ENCODE results near the gene POLR1A. TPM values are rescaled to one million over a fixed set of nuclear protein-coding genes. Genes with fewer than 3 reads are reported as not detected.

POLR1A gene
- total RNA-seq, 4 donors from 2014 or later = 15.6 to 21.7 (median 17.7) TPM

DNA sequence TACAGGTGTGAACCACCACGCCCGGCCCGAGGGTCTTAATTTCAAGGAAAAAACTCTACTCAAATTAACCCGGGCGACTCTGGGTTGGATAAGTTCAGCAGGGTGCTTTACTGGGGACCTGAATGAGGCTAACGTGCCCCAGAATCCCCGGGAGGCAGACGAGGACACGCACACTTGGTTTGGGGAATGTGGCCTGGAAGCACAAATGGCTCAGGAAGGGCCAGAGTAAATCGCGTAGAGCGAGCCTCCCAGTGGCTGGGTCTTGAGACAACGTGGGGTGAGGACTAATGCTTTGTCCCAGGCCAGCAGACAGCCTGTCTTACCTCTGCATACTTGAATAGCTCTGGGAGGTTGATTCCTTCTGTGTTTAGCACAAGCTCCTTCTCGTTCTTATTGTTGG lies 75.8 kb downstream of the POLR1A start:
- H3K36me3 ChIP-seq = peaks cover 0 to 99% of the 10 kb centered on the region in 2 donors
- no peak overlapping the region for H3K4me3 ChIP-seq
- ATAC-seq = no peak
- no peaks in the 10 kb centered on the region for H3K9me3 ChIP-seq
- no peak overlapping the region for H3K27ac ChIP-seq
- peaks cover 0 to 15% (median 3%) of the 10 kb centered on the region in 3 donors for H3K4me1 ChIP-seq
- no peaks in the 10 kb centered on the region for H3K27me3 ChIP-seq
- TF ChIP-seq, protein P1, sequence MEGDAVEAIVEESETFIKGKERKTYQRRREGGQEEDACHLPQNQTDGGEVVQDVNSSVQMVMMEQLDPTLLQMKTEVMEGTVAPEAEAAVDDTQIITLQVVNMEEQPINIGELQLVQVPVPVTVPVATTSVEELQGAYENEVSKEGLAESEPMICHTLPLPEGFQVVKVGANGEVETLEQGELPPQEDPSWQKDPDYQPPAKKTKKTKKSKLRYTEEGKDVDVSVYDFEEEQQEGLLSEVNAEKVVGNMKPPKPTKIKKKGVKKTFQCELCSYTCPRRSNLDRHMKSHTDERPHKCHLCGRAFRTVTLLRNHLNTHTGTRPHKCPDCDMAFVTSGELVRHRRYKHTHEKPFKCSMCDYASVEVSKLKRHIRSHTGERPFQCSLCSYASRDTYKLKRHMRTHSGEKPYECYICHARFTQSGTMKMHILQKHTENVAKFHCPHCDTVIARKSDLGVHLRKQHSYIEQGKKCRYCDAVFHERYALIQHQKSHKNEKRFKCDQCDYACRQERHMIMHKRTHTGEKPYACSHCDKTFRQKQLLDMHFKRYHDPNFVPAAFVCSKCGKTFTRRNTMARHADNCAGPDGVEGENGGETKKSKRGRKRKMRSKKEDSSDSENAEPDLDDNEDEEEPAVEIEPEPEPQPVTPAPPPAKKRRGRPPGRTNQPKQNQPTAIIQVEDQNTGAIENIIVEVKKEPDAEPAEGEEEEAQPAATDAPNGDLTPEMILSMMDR (IDR thresholded peaks at IDR 0.05) = no peak
- TF ChIP-seq POLR2A (IDR thresholded peaks at IDR 0.05) (no peak), EP300 (IDR thresholded peaks at IDR 0.05) (no peak), POLR2AphosphoS5 (IDR thresholded peaks at IDR 0.05) (no peak)
- WGBS, 2 donors (ENCODE audit: low coverage in 1 of 2) = 92% methylated on average over 5 of the region's 14 CpGs; no CpG with 5 or more reads in 1 of the 2 donors

DNA sequence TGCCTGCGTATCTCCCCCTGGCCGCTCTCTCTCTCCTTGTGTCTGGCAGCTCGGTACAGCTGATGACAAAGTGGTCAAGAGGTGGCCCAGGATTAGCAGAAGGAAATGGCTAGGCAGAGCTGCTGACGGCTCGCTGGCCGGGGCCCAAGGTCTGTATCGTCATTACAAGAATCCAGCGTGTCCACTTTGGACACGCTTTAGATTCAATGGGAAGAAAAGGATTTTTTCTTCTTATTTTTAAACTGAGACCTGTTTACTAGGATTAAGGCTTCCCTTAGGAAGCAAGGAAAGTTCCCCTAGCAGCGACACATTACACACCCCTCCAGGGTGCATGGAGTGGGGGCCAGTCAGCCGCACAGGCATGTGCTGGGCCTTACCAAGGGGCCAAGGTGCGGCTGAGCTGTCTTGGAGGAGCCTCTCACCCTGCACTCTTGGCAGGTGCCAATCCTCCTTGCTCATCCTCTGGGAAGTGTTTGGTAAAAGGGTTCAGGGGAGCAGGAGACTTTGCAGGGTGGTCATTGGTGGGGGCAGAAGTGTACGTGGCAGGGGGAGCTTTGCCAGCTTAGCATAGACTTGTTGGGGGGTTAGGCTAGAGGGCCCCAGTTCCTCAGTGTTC lies 76.8 kb downstream of the POLR1A start:
- H3K27ac ChIP-seq = peak overlapping the region in 3 of 4 donors; percentile 4 to 41 (median 37)
- no peak overlapping the region for H3K4me3 ChIP-seq
- peaks cover 0 to 97% of the 10 kb centered on the region in 2 donors for H3K36me3 ChIP-seq
- 79 to 100% methylated on average over 2 to 5 of the region's 13 CpGs for WGBS, 2 donors (ENCODE audit: low coverage in 1 of 2)
- peaks cover 0 to 14% (median 3%) of the 10 kb centered on the region in 3 donors for H3K4me1 ChIP-seq
- peak; percentile 65 for ATAC-seq
- TF ChIP-seq POLR2A (IDR thresholded peaks at IDR 0.05) (no peak), POLR2AphosphoS5 (IDR thresholded peaks at IDR 0.05) (peak; percentile 21), EP300 (IDR thresholded peaks at IDR 0.05) (no peak)
- H3K9me3 ChIP-seq = no peaks in the 10 kb centered on the region
- H3K27me3 ChIP-seq = no peaks in the 10 kb centered on the region

DNA sequence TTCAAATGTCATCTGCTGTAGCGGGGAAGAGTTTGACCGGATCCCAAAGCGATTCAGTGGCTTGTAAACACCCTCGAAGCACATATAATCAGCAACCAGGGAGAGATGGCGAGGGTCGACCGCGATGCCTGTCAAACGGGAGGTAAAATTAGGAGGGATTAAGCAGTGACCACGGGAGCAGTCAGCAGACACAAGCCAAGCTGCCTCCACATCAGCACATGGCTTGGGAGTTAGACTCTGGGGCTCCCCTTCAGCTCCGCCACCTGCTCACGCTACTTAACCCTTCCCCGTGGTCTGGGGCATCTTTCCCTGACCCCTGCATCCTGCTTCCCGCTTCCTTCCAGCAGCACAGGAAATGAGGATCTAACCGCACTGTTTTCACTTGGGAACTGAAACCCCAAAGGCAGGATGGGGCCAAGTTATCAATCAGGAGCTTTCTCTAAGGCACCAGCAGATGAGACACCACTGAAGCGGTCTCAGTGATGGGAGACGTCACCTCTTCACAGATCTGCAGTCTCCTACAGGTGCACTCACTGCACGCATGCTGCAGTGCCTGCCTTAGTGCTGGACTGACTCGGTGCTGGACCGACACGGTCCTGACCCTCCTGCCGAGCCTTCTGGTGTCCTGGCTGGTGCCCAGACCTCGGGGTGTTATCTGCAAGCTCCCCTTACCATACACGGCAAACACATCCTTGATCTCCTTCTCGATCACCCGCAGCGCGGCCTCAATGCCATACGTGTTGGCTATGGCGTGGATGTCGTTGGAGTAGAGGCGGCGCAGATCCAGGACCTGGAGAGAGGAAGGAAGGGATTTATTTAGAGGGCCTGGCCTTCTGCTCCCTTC lies 77.5 kb downstream of the POLR1A start:
- ATAC-seq = no peak
- Histone ChIP-seq H3K4me1 (peaks cover 0 to 14% (median 3%) of the 10 kb centered on the region in 3 donors), H3K4me3 (no peak overlapping the region), H3K9me3 (no peaks in the 10 kb centered on the region), H3K27ac (peak overlapping the region in 3 of 4 donors; percentile 4 to 37 (median 4)), H3K36me3 (peaks cover 0 to 90% of the 10 kb centered on the region in 2 donors), H3K27me3 (no peaks in the 10 kb centered on the region)
- 84% methylated on average over 9 to 19 of the region's 33 CpGs for WGBS, 2 donors (ENCODE audit: low coverage in 1 of 2)
- TF ChIP-seq, protein P1 (IDR thresholded peaks at IDR 0.05) = no peak
- no peak for TF ChIP-seq POLR2A (IDR thresholded peaks at IDR 0.05)
- no peak for TF ChIP-seq EP300 (IDR thresholded peaks at IDR 0.05)
- no peak for TF ChIP-seq POLR2AphosphoS5 (IDR thresholded peaks at IDR 0.05)

DNA sequence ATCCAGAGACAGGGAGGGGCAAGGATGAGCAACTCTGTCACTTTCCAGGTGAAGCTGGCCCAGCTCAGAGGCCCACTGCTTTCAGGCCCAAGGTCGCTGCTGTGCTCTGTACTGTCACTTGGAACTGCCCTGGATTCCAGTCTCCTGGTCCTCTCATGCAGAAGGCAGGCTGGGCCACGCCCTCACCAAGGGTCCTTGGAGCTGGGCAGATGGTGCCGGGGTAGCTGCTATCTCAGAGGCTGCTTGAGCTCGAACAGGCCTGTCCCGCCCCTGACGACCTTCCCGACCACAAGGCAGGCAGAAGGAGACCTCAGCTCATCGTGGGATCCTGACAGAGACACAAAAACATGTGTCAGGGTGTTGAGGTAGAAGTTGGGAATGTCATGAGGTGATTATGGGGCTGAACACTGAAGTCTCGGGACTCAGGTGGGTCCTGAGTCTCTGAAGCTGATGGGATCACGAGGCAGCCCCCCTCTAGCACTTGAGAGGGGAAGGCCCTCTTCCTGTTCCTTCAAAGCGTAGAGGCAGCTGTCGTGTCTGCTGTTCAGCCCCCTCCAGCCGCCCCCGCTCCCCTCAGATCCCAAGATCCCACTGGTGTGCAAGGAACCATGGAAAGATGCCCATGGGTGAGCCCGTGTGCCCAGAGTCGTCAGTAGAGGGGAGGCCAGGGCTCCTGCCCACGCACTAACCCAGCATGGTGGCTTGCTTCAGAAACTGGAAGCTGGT lies 78.3 kb downstream of the POLR1A start:
- H3K27ac ChIP-seq = peak overlapping the region in 2 of 4 donors; percentile 54 to 60
- no peak for ATAC-seq
- H3K4me1 ChIP-seq = peaks cover 0 to 14% (median 3%) of the 10 kb centered on the region in 3 donors
- TF ChIP-seq POLR2A (IDR thresholded peaks at IDR 0.05) = no peak
- TF ChIP-seq, protein P1 (IDR thresholded peaks at IDR 0.05) = no peak
- TF ChIP-seq EP300 (IDR thresholded peaks at IDR 0.05) = no peak
- TF ChIP-seq POLR2AphosphoS5 (IDR thresholded peaks at IDR 0.05) = no peak
- H3K4me3 ChIP-seq = no peak overlapping the region
- no peaks in the 10 kb centered on the region for H3K9me3 ChIP-seq
- WGBS, 2 donors (ENCODE audit: low coverage in 1 of 2) = 73 to 83% methylated on average over 2 to 6 of the region's 17 CpGs
- H3K27me3 ChIP-seq = no peaks in the 10 kb centered on the region
- peaks cover 0 to 82% of the 10 kb centered on the region in 2 donors for H3K36me3 ChIP-seq

DNA sequence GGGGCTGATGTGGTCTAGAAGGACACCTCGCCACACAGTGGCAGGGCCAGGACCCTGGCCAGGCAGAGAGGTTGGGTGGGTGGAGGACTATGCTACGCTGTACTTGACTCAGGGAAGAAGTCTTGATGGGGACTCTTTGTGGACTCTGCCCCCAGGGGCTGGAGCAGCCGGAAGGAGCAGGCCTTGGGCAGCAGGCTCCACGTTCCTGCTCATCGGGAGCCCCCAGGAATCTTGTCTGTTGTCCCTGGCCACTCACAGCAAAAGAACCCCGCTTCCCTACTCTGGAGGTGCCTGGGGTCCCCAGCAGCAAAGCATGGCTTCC lies 79.0 kb downstream of the POLR1A start:
- Histone ChIP-seq H3K36me3 (peaks cover 0 to 75% of the 10 kb centered on the region in 2 donors), H3K27ac (peak overlapping the region in 3 of 4 donors; percentile 51 to 60 (median 54)), H3K4me1 (peaks cover 0 to 14% (median 3%) of the 10 kb centered on the region in 3 donors), H3K4me3 (no peak overlapping the region), H3K9me3 (no peaks in the 10 kb centered on the region), H3K27me3 (no peaks in the 10 kb centered on the region)
- TF ChIP-seq POLR2AphosphoS5 (IDR thresholded peaks at IDR 0.05) = no peak
- ATAC-seq = no peak
- no CpG with 5 or more reads among the region's 6 CpGs for WGBS, 2 donors (ENCODE audit: low coverage in 1 of 2)

Measured in gastroesophageal sphincter (tissue), 4 donors.